Measurements from ENCODE around the gene ITPK1.

- TF ChIP-seq CTCF (IDR thresholded peaks at IDR 0.05) (peak in 3 of 6 experiments; percentile 27 to 37 (median 34)), POLR2A (IDR thresholded peaks at IDR 0.05) (peak; percentile 88 to 97)
Measured at GRCh38 chr14:93049315-93049714, 66.4 kb downstream of the ITPK1 start.
